ENCODE measurements around the gene SEC62. TPM values are rescaled to one million over a fixed set of nuclear protein-coding genes. Genes with fewer than 3 reads are reported as not detected.

SEC62 gene
- total RNA-seq, 1 experiment from 2014 or later, result 58.5 TPM

GRCh38 chr3:170027233-170028102 lies 60.9 kb downstream of the SEC62 start:
- no peaks in the 10 kb centered on the region for H3K4me1 Mint-ChIP-seq (ENCODE audit: insufficient read depth, unreplicated experiment)
- intact Hi-C loops (cut with micrococcal nuclease), result no loop called here
- no peak overlapping the region for H3K27ac Mint-ChIP-seq (ENCODE audit: low read depth, unreplicated experiment)
- H3K9me3 Mint-ChIP-seq (ENCODE audit: unreplicated experiment), result peaks cover 8% of the 10 kb centered on the region
- no peak overlapping the region for H3K4me3 Mint-ChIP-seq (ENCODE audit: unreplicated experiment)
- no peak for TF ChIP-seq CTCF (IDR thresholded peaks at IDR 0.05; ENCODE audit: unreplicated experiment)
- no peak for DNase-seq (ENCODE audit: unreplicated experiment)
- ChIA-PET CTCF (no interaction called here), POLR2A (no interaction called here)
- no peaks in the 10 kb centered on the region for H3K27me3 Mint-ChIP-seq (ENCODE audit: insufficient read depth, unreplicated experiment)
- no TSS peak for BruUV-seq (replicated peaks)
- no peaks in the 10 kb centered on the region for H3K36me3 Mint-ChIP-seq (ENCODE audit: insufficient read depth, unreplicated experiment)

DNA sequence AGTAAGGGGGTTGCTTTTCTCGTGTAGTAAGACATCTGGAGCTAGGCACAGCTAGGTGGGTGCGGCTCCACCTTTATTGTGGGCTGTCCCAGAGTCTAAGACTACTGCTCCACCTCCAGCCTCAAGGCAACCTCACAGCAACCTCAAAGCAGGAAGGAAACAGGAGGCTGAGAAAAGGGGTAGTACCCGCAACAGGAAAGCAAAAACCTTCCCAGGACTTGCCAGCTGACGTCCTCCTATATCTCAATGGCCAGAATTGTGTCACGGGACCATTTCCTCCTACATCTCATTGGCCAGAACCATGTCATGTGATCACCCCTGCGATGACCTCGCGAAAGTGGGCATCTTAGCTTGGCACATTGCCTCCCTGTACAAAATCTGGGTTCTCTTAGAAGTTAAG lies 66.9 kb downstream of the SEC62 start:
- no TSS peak for BruUV-seq (replicated peaks)
- Mint-ChIP-seq H3K4me1 (ENCODE audit: insufficient read depth, unreplicated experiment) (no peaks in the 10 kb centered on the region), H3K4me3 (ENCODE audit: unreplicated experiment) (no peak overlapping the region), H3K9me3 (ENCODE audit: unreplicated experiment) (no peaks in the 10 kb centered on the region), H3K27ac (ENCODE audit: low read depth, unreplicated experiment) (no peak overlapping the region), H3K27me3 (ENCODE audit: insufficient read depth, unreplicated experiment) (no peaks in the 10 kb centered on the region), H3K36me3 (ENCODE audit: insufficient read depth, unreplicated experiment) (no peaks in the 10 kb centered on the region)
- POLR2A ChIA-PET, result no interaction called here
- intact Hi-C loops (cut with micrococcal nuclease), result no loop called here
- TF ChIP-seq CTCF (IDR thresholded peaks at IDR 0.05; ENCODE audit: unreplicated experiment), result no peak
- no peak for DNase-seq (ENCODE audit: unreplicated experiment)
- CTCF ChIA-PET, result interaction anchor here (1.0 kb wide), 1 partner anchor 20 kb away, joined by 3 read pairs; no protein-coding TSS in a partner anchor

DNA sequence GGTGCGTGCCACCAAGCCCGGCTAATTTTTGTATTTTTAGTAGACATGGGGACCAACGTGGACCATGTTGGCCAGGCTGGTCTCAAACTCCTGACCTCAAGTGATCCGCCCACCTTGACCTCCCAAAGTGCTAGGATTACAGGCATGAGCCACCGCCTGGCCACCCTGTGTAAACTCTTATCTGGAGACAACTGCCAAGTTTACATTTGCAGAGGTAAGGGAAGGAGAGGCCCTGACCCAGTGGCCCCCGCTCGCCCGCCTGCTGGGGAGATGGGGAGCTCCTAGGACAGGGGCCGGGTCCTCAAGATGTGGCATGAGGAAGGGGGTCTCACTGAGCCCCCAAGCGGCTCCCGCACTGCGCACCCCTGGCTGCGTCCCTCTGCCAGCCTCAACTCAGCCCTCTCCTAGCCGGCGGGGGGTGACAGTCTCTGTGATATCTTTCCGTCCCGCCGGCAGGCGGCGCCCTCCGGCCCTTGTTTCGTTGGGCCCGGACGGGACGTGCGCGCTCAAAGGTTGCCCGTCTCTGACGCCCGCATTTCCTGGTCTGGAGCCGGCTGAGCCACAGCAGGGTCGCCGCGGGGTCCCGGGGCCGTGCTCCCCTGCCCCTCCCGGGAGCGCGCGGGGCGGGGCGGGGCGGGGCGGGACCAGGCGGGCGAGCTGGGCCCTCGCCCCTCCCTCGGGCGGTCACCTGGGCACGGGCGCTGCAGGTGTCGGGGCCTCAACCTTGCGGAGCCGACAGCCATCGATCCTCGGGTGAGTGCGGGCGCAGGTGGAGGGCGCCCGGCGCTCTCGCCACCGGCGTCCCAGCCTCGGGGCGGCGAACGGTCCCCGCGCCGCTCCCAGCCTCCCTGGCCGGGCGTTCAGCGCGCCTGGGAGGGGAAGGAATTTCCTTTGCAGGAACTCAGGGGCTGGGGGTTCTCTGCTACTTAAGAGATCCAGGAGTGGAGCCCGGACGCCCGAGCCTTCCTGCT lies 71.1 kb downstream of the SEC62 start, which contains the start of gene GPR160:
Gene GPR160, plus strand, starts transcription at position 533 of the 971 bp plus-strand sequence. CDS start 45,978 bp downstream, outside the sequence.
- no TSS peak for BruUV-seq (replicated peaks)
- Mint-ChIP-seq H3K27me3 (ENCODE audit: insufficient read depth, unreplicated experiment) (no peaks in the 10 kb centered on the region), H3K36me3 (ENCODE audit: insufficient read depth, unreplicated experiment) (no peaks in the 10 kb centered on the region), H3K4me3 (ENCODE audit: unreplicated experiment) (peak within 1 kb of the TSS; percentile 65), H3K27ac (ENCODE audit: low read depth, unreplicated experiment) (no peak within 1 kb of the TSS), H3K9me3 (ENCODE audit: unreplicated experiment) (no peaks in the 10 kb centered on the region), H3K4me1 (ENCODE audit: insufficient read depth, unreplicated experiment) (no peaks in the 10 kb centered on the region)
- peak; percentile 84 for TF ChIP-seq CTCF (IDR thresholded peaks at IDR 0.05; ENCODE audit: unreplicated experiment)
- DNase-seq (ENCODE audit: unreplicated experiment), result peak; percentile 70
- ChIA-PET POLR2A (no interaction called here), CTCF (interaction anchor here (0.5 to 1.3 kb wide), 9 partner anchors 9 to 1919 kb away, joined by 3 to 6 read pairs (median 4); no protein-coding TSS in a partner anchor)
- intact Hi-C loops (cut with micrococcal nuclease), result loop anchor here (5.0 kb wide), 1 partner anchor 175 kb away; no protein-coding TSS in a partner anchor

Measured in MCF 10A (cell line).